K562 (cell line): ENCODE results near the gene BEST2. TPM values are rescaled to one million over a fixed set of nuclear protein-coding genes. Genes with fewer than 3 reads are reported as not detected.
A peak's percentile ranks its signal among the peaks of the same experiment; 100 is the strongest.

Source experiments
- ATAC-seq: fragments of 200-7000 bp; cut with Tn5 transposase; 3 replicates; pipeline ENCODE4 v1.9.1; 2020; ENCODE audit warnings: moderate library complexity
- BruUV-seq: library from RNA; stranded (reverse); fragments of 400-500 nt; replicated peaks from 2 replicates; lab custom pipeline; 2021; lab: Mats Ljungman, UMichigan
- CTCF ChIA-PET: fragments of 300-600 bp; formaldehyde crosslinking; extraction: SDS; loops from one replicate; lab custom pipeline; 2021; ENCODE audit warnings: low intra/inter-chr PET ratio; lab: Yijun Ruan, JAX
- POLR2A ChIA-PET: fragments of 300-600, 350-650 bp; sonication (Branson Sonifier 250); formaldehyde crosslinking; extraction: SDS; loops from one replicate; lab custom pipeline; 2021; ENCODE audit warnings: antibody characterized with exemption, inconsistent platforms; lab: Yijun Ruan, JAX
- DNase-seq, 4 experiments: peaks; one replicate each; pipeline versions ENCODE4 v3.0.0 to v3.0.0-alpha.2; 2011 to 2018; ENCODE audit warnings: low spot score in 3 of 4, mixed read lengths in 3 of 4; ENCODE audit errors: extremely low read depth in 1 of 4
- FAIRE-seq: peaks from 2 replicates; lab custom pipeline; 2011; peaks lifted over from hg19 to GRCh38; lab: Jason Lieb, UNC
- H2AFZ ChIP-seq: 2 replicates; pipeline ENCODE4 v1.6.0; 2011; ENCODE audit warnings: low read depth, low read length, control low read depth, inconsistent platforms
- H3K27ac ChIP-seq: fragments of 200-600 bp; 3 replicates; pipeline ENCODE4 v1.8.0; 2011; ENCODE audit warnings: low read depth, mild to moderate bottlenecking, control low read depth, inconsistent platforms, low read length, moderate library complexity, mixed read lengths; ENCODE audit errors: extremely low read depth
- H3K27me3 ChIP-seq, 2 experiments: fragments of 300-600 bp in 1 of 2; 2 replicates in 1 of 2; 3 replicates in 1 of 2; pipeline versions ENCODE4 v1.6.0 to v1.8.0; 2011; ENCODE audit warnings: inconsistent platforms in 2 of 2, low read length in 2 of 2, mild to moderate bottlenecking in 1 of 2, mixed read lengths in 1 of 2, moderate library complexity in 1 of 2; ENCODE audit not compliant: control insufficient read depth in 2 of 2, insufficient read depth in 2 of 2
- H3K36me3 ChIP-seq: fragments of 300-600 bp; 3 replicates; pipeline ENCODE4 v1.8.0; 2011; ENCODE audit warnings: mild to moderate bottlenecking, low read length, inconsistent platforms; ENCODE audit not compliant: control insufficient read depth, insufficient read depth
- H3K4me1 ChIP-seq, 2 experiments: fragments of 200-600 bp in 1 of 2; replicated peaks in 1 of 2; 2 replicates in 1 of 2; 3 replicates in 1 of 2; pipeline versions ENCODE4 v1.5.1 to v1.8.0; 2011; ENCODE audit warnings: inconsistent platforms in 2 of 2, low read length in 2 of 2, mild to moderate bottlenecking in 1 of 2, mixed read lengths in 1 of 2, moderate library complexity in 1 of 2; ENCODE audit not compliant: control insufficient read depth in 2 of 2, insufficient read depth in 2 of 2
- H3K4me2 ChIP-seq: 2 replicates; pipeline ENCODE4 v1.6.1; 2011; ENCODE audit warnings: low read length, control low read depth, inconsistent platforms, mixed read lengths; ENCODE audit not compliant: insufficient read depth
- H3K4me3 ChIP-seq: fragments of 200-600 bp; sonication (generic), shearing (Covaris generic); 2 replicates; pipeline ENCODE4 v1.5.1; 2016; ENCODE audit warnings: control low read depth, inconsistent platforms
- H3K79me2 ChIP-seq: fragments of 200-600 bp; 3 replicates; pipeline ENCODE4 v1.8.0; 2011; ENCODE audit warnings: low read length, inconsistent platforms; ENCODE audit not compliant: control insufficient read depth, insufficient read depth
- H3K9ac ChIP-seq, 2 experiments: 2 replicates each; pipeline versions ENCODE4 v1.6.0 to v1.6.1; 2011; ENCODE audit warnings: low read depth in 2 of 2, low read length in 2 of 2, control low read depth in 1 of 2, inconsistent platforms in 1 of 2, mild to moderate bottlenecking in 1 of 2, mixed read lengths in 1 of 2; ENCODE audit not compliant: insufficient read depth in 1 of 2
- H3K9me1 ChIP-seq: one replicate; pipeline ENCODE4 v1.6.0; 2011; ENCODE audit warnings: inconsistent platforms, mild to moderate bottlenecking, low read length, moderate library complexity; ENCODE audit not compliant: control insufficient read depth, insufficient read depth
- H3K9me3 ChIP-seq: replicated peaks from 2 replicates; pipeline ENCODE4 v1.5.1; 2011; ENCODE audit warnings: low read depth, low read length, inconsistent platforms; ENCODE audit not compliant: control insufficient read depth, insufficient read depth
- H4K20me1 ChIP-seq: replicated peaks from 2 replicates; pipeline ENCODE4 v1.6.1; 2011; ENCODE audit warnings: low read length, inconsistent platforms, mixed read lengths; ENCODE audit not compliant: control insufficient read depth, insufficient read depth
- ARID4B ChIP-seq: sonication (generic); formaldehyde crosslinking; IDR thresholded peaks from 2 replicates; pipeline ENCODE4 v1.8.0; 2022; ENCODE audit warnings: mild to moderate bottlenecking, missing genetic modification reagents
- BRCA1 ChIP-seq, 2 experiments: fragments of 450-650 bp in 1 of 2; sonication (generic) in 1 of 2; formaldehyde crosslinking in 1 of 2; IDR thresholded peaks; 2 replicates each; pipeline versions ENCODE4 v1.5.0 to v1.6.1; 2017 to 2020; ENCODE audit warnings: mild to moderate bottlenecking in 1 of 2, missing genetic modification reagents in 1 of 2
- HMGN3 ChIP-seq: IDR thresholded peaks from 2 replicates; pipeline ENCODE4 v1.6.1; 2011; ENCODE audit warnings: borderline replicate concordance, low read depth, mild to moderate bottlenecking, mixed read lengths, low read length; ENCODE audit not compliant: insufficient read length; ENCODE audit errors: extremely low read depth
- HMGXB4 ChIP-seq: sonication (generic); formaldehyde crosslinking; IDR thresholded peaks from 2 replicates; pipeline ENCODE4 v1.8.1; 2023; ENCODE audit warnings: mild to moderate bottlenecking, missing genetic modification reagents
- HOXB6 ChIP-seq: fragments of 250-450 bp; sonication (Bioruptor Pico); IDR thresholded peaks from 2 replicates; pipeline ENCODE4 v1.5.1; 2022; ENCODE audit warnings: mild to moderate bottlenecking, borderline replicate concordance
- ILF3 ChIP-seq: fragments of 450-650 bp; IDR thresholded peaks from 2 replicates; pipeline ENCODE4 v1.6.1; 2018; ENCODE audit warnings: antibody characterized with exemption, mild to moderate bottlenecking, moderate library complexity, borderline replicate concordance
- MAX ChIP-seq: sonication (generic); formaldehyde crosslinking; IDR thresholded peaks from 2 replicates; pipeline ENCODE4 v1.9.0; 2022; ENCODE audit warnings: mild to moderate bottlenecking, missing genetic modification reagents
- MLLT1 ChIP-seq, 2 experiments: fragments of 450-650 bp; IDR thresholded peaks; 2 replicates each; pipeline ENCODE4 v1.6.1; 2016
- NCOA6 ChIP-seq: fragments of 450-650 bp; IDR thresholded peaks from 2 replicates; pipeline ENCODE4 v1.6.1; 2017; ENCODE audit warnings: mild to moderate bottlenecking
- SMARCA5 ChIP-seq: fragments of 450-650 bp; IDR thresholded peaks from 2 replicates; pipeline ENCODE4 v1.6.1; 2016
- TAF1 ChIP-seq: IDR thresholded peaks from 2 replicates; pipeline ENCODE4 v1.6.1; 2011; ENCODE audit warnings: mild to moderate bottlenecking, low read length, moderate library complexity; ENCODE audit not compliant: insufficient read depth, control insufficient read depth, severe bottlenecking; ENCODE audit errors: extremely low read depth
- YY1 ChIP-seq, 3 experiments: IDR thresholded peaks; 2 replicates each; pipeline ENCODE4 v1.6.1; 2011; ENCODE audit warnings: low read length in 2 of 3, mild to moderate bottlenecking in 2 of 3, moderate library complexity in 2 of 3, borderline replicate concordance in 1 of 3, control low read depth in 1 of 3, low read depth in 1 of 3; ENCODE audit not compliant: insufficient read depth in 3 of 3, insufficient replicate concordance in 2 of 3, control insufficient read depth in 1 of 3, insufficient read length in 1 of 3; ENCODE audit errors: extremely low read depth in 1 of 3
- WGBS: fragments of 100-300 bp; shearing (Covaris generic); methylation state at CpG from one replicate; pipeline ENCODE4 v1.1.6; 2016; ENCODE audit warnings: low coverage, mixed read lengths; ENCODE audit not compliant: insufficient coverage; ENCODE audit errors: missing lambda C conversion rate; 5-methylcytosine and 5-hydroxymethylcytosine counted together
- in situ Hi-C: fragments of 300-500 bp; cut with MboI; formaldehyde crosslinking; loops from 4 replicates; pipeline ENCODE4 v1.15.0; 2018; ENCODE audit warnings: inconsistent platforms, mixed read lengths
- intact Hi-C: fragments of 100-400 bp; cut with micrococcal nuclease; formaldehyde crosslinking; loops from 2 replicates; pipeline ENCODE4 v1.14.2; 2022
- polyA plus RNA-seq, 8 experiments: library from polyadenylated mRNA; depleted of rRNA in 4 of 8; stranded (reverse) in 5 of 8; unstranded in 3 of 8; fragments of >200 nt; fragmentation: Nextera tagmentation in 2 of 8; fragmentation: Illumina TruSeq in 1 of 8; extraction: Ambion mirVana in 2 of 8; extraction: Trizol in 1 of 8; gene quantifications; 2 replicates each; pipeline versions ENCODE4 v1.2.1 to v1.2.3, GENCODE V29; 2011 to 2014; ENCODE audit warnings: inconsistent platforms in 1 of 8, missing spikeins in 1 of 8
- total RNA-seq, 7 experiments: library from RNA; depleted of rRNA in 6 of 7; stranded (reverse); fragments of >200 nt in 6 of 7; fragmentation: Illumina TruSeq in 2 of 7; extraction: Trizol in 2 of 7; gene quantifications; 2 replicates each; pipeline versions ENCODE4 v1.2.1 to v1.2.3, GENCODE V29; 2011 to 2021; ENCODE audit warnings: low replicate concordance in 1 of 7

The BEST2 gene
- total and polyA plus RNA-seq, 9 of the 15 experiments (the other 6 are each of a cell fraction or from before 2014, with no cell fraction given) = not detected

GRCh38 chr19:12800923-12801465 is 49.4 kb downstream of the BEST2 start:
- FAIRE-seq (no peak), DNase-seq (peak; percentile 40 to 56 (median 50)), ATAC-seq (peak; percentile 27)
- H3K4me1 ChIP-seq = peaks cover 30 to 60% of the 10 kb centered on the region in 2 experiments; a peak in 4 of 5 replicates
- TSS peak; percentile 62 for BruUV-seq
- H4K20me1 ChIP-seq = no peaks in the 10 kb centered on the region
- H3K4me3 ChIP-seq = peak overlapping the region; percentile 76
- peak overlapping the region; percentile 97 for H2AFZ ChIP-seq
- H3K9me3 ChIP-seq = no peaks in the 10 kb centered on the region
- no peaks in the 10 kb centered on the region for H3K27me3 ChIP-seq
- peak overlapping the region; percentile 82 for H3K4me2 ChIP-seq
- intact Hi-C loops = no loop called here
- POLR2A ChIA-PET = interaction anchor here (0.5 to 2.7 kb wide), 7 partner anchors 9 to 190 kb away, joined by 3 to 12 read pairs (median 3); partner anchors contain the start of genes DHPS, JUNB, ZNF490 and ZNF791
- H3K9me1 ChIP-seq = no peaks in the 10 kb centered on the region
- WGBS = 4% methylated on average over 26 of the region's 38 CpGs
- peaks cover 30% of the 10 kb centered on the region for H3K79me2 ChIP-seq
- in situ Hi-C loops = no loop called here
- CTCF ChIA-PET = no interaction called here
- peak overlapping the region; percentile 90 for H3K27ac ChIP-seq
- H3K36me3 ChIP-seq = peaks cover 33% of the 10 kb centered on the region; the same call in 2 of the 3 replicates
- peak overlapping the region; percentile 90 to 96 for H3K9ac ChIP-seq
- TF ChIP-seq TAF1 (no peak), SMARCA5 (no peak), HOXB6 (CRISPR knock-in tag) (no peak), HMGXB4 (CRISPR knock-in tag) (no peak), NCOA6 (no peak), ARID4B (CRISPR knock-in tag) (peak; percentile 8; the same call in 1 of the 2 replicates), MAX (CRISPR knock-in tag) (no peak), ILF3 (no peak), HMGN3 (no peak), BRCA1 (IDR thresholded peaks at IDR 0.05) (no peak), BRCA1 (CRISPR knock-in tag; IDR thresholded peaks at IDR 0.05) (no peak), YY1 (IDR thresholded peaks at IDR 0.05; ENCODE audit: borderline replicate concordance in 1 of 3, control insufficient read depth in 1 of 3, extremely low read depth in 1 of 3, insufficient read depth in 3 of 3, insufficient read length in 1 of 3, insufficient replicate concordance in 2 of 3, low read depth in 1 of 3, low read length in 2 of 3) (peak in 1 of 3 experiments; percentile 38), MLLT1 (IDR thresholded peaks at IDR 0.05) (no peak)
